BJ (cell line): ENCODE results near the gene PROX1. TPM values are rescaled to one million over a fixed set of nuclear protein-coding genes. Genes with fewer than 3 reads are reported as not detected.

Experiments
- CTCF ChIA-PET: fragments of 350-600 bp; formaldehyde crosslinking; extraction: SDS; loops from one replicate; lab custom pipeline; 2021; ENCODE audit warnings: antibody characterized with exemption, inconsistent platforms; lab: Yijun Ruan, JAX
- POLR2A ChIA-PET: fragments of 300-600 bp; sonication (Branson Sonifier 250); formaldehyde crosslinking; extraction: SDS; loops from one replicate; lab custom pipeline; 2021; ENCODE audit warnings: antibody characterized with exemption; lab: Charles Lee
- DNase-seq: peaks from one replicate; pipeline ENCODE4 v3.0.0-alpha.2; 2011; ENCODE audit warnings: low read depth
- H3K27me3 ChIP-seq: 2 replicates; pipeline ENCODE4 v1.6.0; 2011; ENCODE audit warnings: low read length; ENCODE audit not compliant: control insufficient read depth, insufficient read depth
- H3K36me3 ChIP-seq: 2 replicates; pipeline ENCODE4 v1.5.1; 2011; ENCODE audit warnings: low read length; ENCODE audit not compliant: control insufficient read depth, insufficient read depth
- H3K4me3 ChIP-seq: 2 replicates; pipeline ENCODE4 v1.5.1; 2011; ENCODE audit warnings: low read depth, mild to moderate bottlenecking, control low read depth, low read length
- CTCF ChIP-seq: IDR thresholded peaks from 2 replicates; pipeline ENCODE4 v1.5.1; 2011; ENCODE audit warnings: low read depth, mild to moderate bottlenecking, control low read depth, inconsistent platforms, low read length, moderate library complexity; ENCODE audit not compliant: insufficient read depth
- polyA plus RNA-seq: library from polyadenylated mRNA; depleted of rRNA; stranded (reverse); fragments of >200 nt; gene quantifications from 2 replicates; pipeline ENCODE4 v1.2.3, GENCODE V29; 2011

Gene PROX1
- polyA plus RNA-seq, 1 experiment: 0.11 TPM

GRCh38 chr1:213994888-213995287 lies 7.1 kb downstream of the PROX1 start:
- POLR2A ChIA-PET: no interaction called here
- CTCF ChIA-PET: no interaction called here
- TF ChIP-seq CTCF: no peak
- no peak overlapping the region for H3K4me3 ChIP-seq
- no peaks in the 10 kb centered on the region for H3K27me3 ChIP-seq
- no peak for DNase-seq
- no peaks in the 10 kb centered on the region for H3K36me3 ChIP-seq

- no peak for TF ChIP-seq CTCF
- H3K27me3 ChIP-seq: no peaks in the 10 kb centered on the region
- no peak overlapping the region for H3K4me3 ChIP-seq
- no peaks in the 10 kb centered on the region for H3K36me3 ChIP-seq
- POLR2A ChIA-PET: no interaction called here
- no peak for DNase-seq
- CTCF ChIA-PET: no interaction called here
Observed at GRCh38 chr1:213995603-213996002, 7.8 kb downstream of the PROX1 start.

GRCh38 chr1:213996320-213997037 lies 8.7 kb downstream of the PROX1 start:
- Histone ChIP-seq H3K36me3 (no peaks in the 10 kb centered on the region), H3K27me3 (no peaks in the 10 kb centered on the region), H3K4me3 (no peak overlapping the region)
- POLR2A ChIA-PET: no interaction called here
- TF ChIP-seq CTCF: no peak
- CTCF ChIA-PET: no interaction called here
- no peak for DNase-seq

GRCh38 chr1:213997038-213997771 lies 9.4 kb downstream of the PROX1 start:
- CTCF ChIA-PET: no interaction called here
- POLR2A ChIA-PET: no interaction called here
- no peaks in the 10 kb centered on the region for H3K27me3 ChIP-seq
- DNase-seq: no peak
- TF ChIP-seq CTCF: no peak
- no peak overlapping the region for H3K4me3 ChIP-seq
- no peaks in the 10 kb centered on the region for H3K36me3 ChIP-seq

GRCh38 chr1:213997772-213998107 lies 10.0 kb downstream of the PROX1 start:
- CTCF ChIA-PET: no interaction called here
- Histone ChIP-seq H3K36me3 (no peaks in the 10 kb centered on the region), H3K27me3 (no peaks in the 10 kb centered on the region), H3K4me3 (no peak overlapping the region)
- DNase-seq: no peak
- TF ChIP-seq CTCF: no peak
- POLR2A ChIA-PET: no interaction called here
